ENCODE data around the gene OBSL1.

The OBSL1 gene

DNA sequence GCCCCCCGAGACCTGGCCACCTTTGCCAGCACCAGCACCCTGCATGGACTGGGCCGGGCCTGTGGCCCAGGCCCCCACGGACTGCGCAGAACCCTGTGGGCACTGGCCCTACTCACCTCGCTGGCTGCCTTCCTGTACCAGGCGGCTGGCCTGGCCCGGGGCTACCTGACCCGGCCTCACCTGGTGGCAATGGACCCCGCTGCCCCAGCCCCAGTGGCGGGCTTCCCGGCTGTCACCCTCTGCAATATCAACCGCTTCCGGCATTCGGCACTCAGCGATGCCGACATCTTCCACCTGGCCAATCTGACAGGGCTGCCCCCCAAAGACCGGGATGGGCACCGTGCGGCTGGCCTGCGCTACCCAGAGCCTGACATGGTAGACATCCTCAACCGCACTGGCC is 56.5 kb downstream of the OBSL1 start:
- DNase-seq (ENCODE audit: low read depth in 1 of 2, low spot score in 1 of 2), result no peak

GRCh38 chr2:219514196-219514761 is 57.1 kb downstream of the OBSL1 start, which contains the start of gene ASIC4:
TSS of gene ASIC4 (plus strand) at chr2:219514482. CDS start at chr2:219514725, 243 bp downstream.
- no peak for DNase-seq (ENCODE audit: low read depth in 1 of 2, low spot score in 1 of 2)

DNA sequence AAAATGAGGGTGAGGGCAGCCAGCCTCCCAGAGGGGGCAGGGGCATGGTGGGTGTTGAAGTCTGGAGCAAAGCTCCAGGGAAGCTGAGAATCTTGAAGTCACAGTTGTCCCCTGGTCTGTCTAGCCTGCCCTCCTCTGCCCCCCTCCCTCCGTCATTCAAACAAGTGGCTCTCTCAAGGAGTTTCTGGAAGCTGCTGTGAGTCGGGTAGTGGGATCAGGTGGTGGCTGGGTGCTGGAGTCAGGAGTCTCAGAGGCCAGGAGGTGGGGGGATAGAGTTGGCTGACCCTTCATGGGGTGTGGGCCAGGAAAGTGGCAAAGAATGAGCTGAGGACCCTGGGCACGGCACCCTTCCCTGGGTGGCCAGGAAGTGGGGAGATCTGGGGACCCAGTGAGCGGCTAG is 57.6 kb downstream of the OBSL1 start:
- no peak for DNase-seq (ENCODE audit: low read depth in 1 of 2, low spot score in 1 of 2)

GRCh38 chr2:219512524-219513216 is 58.7 kb downstream of the OBSL1 start:
- DNase-seq (ENCODE audit: low read depth in 1 of 2, low spot score in 1 of 2), result no peak

DNA sequence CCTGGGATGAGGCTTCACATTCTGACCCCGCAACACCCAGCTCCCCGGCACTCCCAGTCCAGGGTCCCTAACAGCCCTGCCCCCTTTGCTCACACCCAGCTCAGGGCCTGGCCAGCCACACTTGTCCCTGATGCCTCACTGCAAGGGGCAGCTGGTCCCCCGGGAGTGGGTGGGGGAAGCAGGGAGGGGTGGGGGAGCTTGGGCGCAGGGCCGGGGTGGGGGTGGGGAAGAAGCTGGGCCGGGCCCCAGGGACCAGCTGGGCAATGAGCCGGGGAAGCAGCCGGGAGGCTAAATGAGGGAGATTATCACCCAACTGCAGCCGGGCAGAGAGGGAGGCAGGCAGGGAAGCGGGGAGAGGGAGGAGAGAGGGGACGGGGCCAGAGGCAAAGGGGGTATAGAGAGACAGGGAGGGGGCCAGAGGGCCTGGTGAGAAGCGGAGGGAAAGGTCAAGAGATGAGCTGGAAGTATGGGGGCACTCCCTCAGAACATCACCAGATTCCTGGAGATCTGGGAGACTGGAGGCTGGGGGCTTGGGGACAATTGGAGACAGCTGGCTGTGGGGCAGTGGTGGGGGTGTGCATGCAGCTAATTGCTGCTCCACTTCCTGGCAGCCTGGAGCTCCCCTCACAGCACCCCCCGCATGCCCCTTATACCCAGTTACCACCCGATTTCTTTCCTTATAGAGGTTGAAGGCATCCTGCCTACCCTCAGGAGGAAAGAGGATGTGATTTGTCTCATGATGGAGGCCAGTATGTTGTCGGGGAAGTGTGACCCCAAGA is 59.6 kb downstream of the OBSL1 start:
- DNase-seq (ENCODE audit: low read depth in 1 of 2, low spot score in 1 of 2), result no peak

DNA sequence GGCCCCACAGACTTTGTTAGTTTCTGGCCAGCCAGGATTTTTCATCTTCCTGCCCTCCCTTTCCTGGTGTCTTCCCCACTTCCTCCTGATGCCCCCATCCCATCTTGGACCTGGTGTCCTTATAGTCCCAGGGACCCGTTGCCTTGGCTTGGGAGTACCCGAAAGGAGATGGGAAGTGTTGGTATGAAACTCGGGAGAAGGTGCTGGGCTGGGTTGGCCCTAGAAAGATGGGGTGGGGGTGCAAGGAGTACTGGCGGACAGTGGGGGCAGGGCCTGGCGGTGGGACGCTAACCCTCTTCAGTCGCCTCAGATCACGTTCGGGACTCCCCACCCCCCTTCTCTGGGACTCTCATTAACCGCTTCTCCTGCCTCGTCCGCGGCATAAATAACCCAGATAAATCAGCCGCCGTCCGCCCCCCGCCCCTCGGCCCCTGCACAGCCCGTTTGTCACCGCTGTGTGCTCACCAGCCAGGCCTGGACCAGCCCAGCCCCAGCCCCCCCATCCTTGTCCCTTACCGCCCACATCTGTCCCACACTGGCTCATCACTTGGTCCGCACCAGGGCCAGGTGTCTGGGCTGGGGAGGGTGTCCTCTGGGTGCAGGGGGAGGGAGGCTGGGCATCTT is 60.7 kb downstream of the OBSL1 start:
- DNase-seq (ENCODE audit: low read depth in 1 of 2, low spot score in 1 of 2), result no peak

GRCh38 chr2:219509780-219510511 is 61.4 kb downstream of the OBSL1 start:
- DNase-seq (ENCODE audit: low read depth in 1 of 2, low spot score in 1 of 2), result peak; percentile 19 to 37

DNA sequence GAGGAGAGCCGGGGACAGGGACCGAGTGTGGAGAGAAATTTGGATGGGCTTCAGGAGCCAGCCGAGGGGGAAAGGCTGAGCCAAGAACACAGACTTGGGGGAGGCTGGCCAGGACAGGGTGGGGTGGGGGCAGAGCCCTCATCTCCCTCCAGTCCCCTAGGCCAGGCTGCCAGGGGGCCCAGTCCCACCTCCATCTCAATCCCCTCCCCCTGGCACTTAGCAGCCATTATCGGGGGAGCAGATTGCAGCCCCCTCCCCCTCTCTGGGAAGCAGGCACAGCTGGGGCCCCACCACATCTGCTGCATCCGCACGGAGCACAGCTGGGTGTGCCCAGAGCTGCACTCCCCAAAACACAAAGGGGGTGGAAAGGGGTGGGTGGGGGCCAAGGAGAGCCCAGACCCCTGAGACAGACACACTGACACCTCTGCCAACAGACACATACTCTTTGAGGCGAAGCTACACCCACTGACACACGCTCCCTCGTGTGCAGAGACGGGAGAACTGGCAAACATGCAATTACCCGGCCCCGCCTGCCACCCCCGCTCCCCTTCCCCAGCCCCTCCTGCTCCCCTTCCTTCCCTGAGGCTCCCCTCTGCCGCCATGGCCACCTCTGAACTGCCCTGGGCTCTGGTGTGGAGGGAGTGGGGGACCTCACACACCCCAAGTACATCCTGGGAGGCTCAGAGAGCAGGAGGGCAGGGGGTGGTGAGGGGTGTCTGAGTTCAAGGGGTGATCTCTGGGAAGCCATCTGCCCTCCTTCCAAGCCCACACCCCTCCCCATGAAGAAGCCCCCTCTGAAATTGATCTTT is 62.2 kb downstream of the OBSL1 start:
- no peak for DNase-seq (ENCODE audit: low read depth in 1 of 2, low spot score in 1 of 2)

DNA sequence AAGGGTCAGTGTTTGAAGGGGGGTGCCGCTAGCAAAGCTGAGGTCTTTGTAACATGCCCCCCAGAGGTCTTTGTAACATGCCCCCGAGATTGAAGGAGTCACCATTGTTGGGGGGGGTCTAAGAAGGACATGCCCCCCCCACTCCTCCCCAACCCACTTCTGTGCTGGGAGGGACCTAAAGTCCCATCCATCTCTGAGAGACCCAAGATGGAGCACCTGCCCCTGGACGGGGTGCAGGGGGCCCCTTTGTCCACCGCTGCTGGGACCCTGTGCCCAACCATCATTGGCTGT is 63.0 kb downstream of the OBSL1 start:
- no peak for DNase-seq (ENCODE audit: low read depth in 1 of 2, low spot score in 1 of 2)

DNA sequence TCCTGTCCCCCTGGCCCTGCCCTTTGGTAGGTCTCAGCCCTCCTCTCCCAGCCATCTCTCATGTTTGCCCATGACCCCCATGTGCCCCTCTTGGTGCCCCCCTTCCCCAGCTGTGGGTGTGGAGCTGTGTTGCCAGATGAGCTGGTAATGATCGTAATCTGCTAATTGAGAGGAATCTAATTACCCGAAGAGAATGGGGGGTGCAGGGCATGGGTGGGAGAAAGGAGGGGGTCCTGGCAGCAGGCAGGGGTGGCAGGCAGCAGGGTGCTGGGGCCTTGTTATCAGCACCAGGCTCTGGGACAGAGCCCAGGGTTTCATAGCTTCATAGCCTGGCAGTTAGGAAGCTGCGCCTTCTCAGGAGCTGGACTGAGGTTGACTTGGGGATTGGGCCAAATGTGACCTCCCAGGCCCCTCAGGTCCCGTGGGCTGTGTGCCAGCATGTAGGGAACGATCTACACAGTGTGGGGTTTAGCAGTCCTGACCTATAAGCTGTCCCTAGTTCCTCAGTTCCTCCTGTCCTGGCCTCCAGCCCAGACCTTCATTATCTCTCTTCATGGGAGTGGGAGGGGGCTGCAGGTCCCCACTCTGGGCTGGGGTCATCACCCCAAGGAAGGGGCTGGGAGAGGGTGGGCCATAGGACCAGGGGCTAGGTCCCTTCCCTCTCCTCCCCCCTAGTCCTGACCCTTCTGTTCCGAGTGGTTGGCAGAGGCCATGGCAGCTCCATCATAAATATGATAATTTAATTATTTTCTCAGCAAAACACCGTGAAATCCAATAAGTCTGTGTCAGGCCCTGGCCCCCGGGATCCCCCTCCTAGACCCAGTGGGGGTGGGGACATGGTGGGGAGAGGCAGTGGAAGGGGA is 63.5 kb downstream of the OBSL1 start:
- DNase-seq (ENCODE audit: low read depth in 1 of 2, low spot score in 1 of 2), result no peak

GRCh38 chr2:219506802-219507526 is 64.4 kb downstream of the OBSL1 start:
- DNase-seq (ENCODE audit: low read depth in 1 of 2, low spot score in 1 of 2), result no peak

- no peak for DNase-seq (ENCODE audit: low read depth in 1 of 2, low spot score in 1 of 2)
These were observed 65.1 kb downstream of the OBSL1 start for GRCh38 chr2:219506153-219506801.

DNA sequence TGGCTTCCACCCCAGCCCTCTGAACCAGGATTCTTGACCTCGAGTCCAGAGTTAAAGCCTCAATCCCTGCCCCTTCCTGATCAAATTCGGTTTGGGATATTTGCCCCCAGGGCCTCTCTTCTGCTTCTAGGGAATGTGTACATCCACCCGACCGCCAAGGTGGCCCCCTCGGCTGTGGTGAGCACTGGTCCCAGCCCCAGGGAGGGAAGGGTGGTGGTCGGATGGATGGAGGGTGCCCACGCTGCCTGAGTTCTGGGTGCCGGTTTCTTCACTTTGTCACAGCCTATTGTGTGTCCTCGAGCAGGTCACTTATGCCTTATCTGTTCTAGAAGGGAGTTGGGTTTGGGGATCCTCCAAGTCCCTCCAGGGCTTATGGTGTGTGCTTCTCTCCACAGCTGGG is 65.8 kb downstream of the OBSL1 start:
- DNase-seq (ENCODE audit: low read depth in 1 of 2, low spot score in 1 of 2), result no peak

GRCh38 chr2:219502618-219503017 is 68.7 kb downstream of the OBSL1 start:
- DNase-seq (ENCODE audit: low read depth in 1 of 2, low spot score in 1 of 2), result no peak

DNA sequence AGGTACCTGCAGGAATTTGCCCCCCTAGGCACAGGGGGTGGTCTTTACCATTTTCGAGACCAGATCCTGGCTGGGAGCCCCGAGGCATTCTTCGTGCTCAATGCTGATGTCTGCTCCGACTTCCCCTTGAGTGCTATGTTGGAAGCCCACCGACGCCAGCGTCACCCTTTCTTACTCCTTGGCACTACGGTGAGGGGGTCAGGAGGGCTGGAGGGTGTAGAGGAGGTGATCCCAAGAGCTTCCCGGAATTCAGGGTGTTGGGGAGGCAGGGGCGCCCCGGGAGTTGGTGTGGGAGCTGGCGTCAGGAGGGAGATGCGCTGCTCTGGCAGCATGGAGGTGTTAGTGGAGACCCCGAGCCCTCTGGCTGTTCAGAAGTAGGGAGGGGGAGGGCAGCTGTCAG is 69.5 kb downstream of the OBSL1 start:
- no peak for DNase-seq (ENCODE audit: low read depth in 1 of 2, low spot score in 1 of 2)
